PC-3 (cell line): ENCODE data around the gene TMEM254.

ENCODE experiments used
- CTCF ChIP-seq: fragments of 300-600 bp; sonication (generic); conservative IDR thresholded peaks from 2 replicates; pipeline ENCODE4 v1.5.1; 2017; ENCODE audit warnings: antibody characterized with exemption, low read depth, mild to moderate bottlenecking, low read length
- EZH2 ChIP-seq: fragments of 300-600 bp; sonication (generic); IDR thresholded peaks from one replicate; pipeline ENCODE4 v1.6.1; 2017; ENCODE audit warnings: antibody characterized with exemption, mild to moderate bottlenecking, low read length; ENCODE audit not compliant: unreplicated experiment
- EZH2phosphoT487 ChIP-seq: fragments of 300-600 bp; sonication (generic); IDR thresholded peaks from 2 replicates; pipeline ENCODE4 v1.6.1; 2018; ENCODE audit warnings: mild to moderate bottlenecking, antibody characterized with exemption, low read length, borderline replicate concordance

GRCh38 chr10:80094231-80094630 lies 15.8 kb downstream of the TMEM254 start:
- TF ChIP-seq CTCF, result no peak
- TF ChIP-seq EZH2, result no peak
- no peak for TF ChIP-seq EZH2phosphoT487
